GM18873 (cell line): ENCODE results near the gene RCBTB2.

Experiments
- ATAC-seq: cut with Tn5 transposase; IDR thresholded peaks from one replicate; pipeline ENCODE4 v1.9.1; 2021; ENCODE audit warnings: mild to moderate bottlenecking, moderate library complexity, moderate number of reproducible peaks; ENCODE audit not compliant: unreplicated experiment, low FRiP score

RCBTB2 gene

GRCh38 chr13:48532256-48532505 lies 699 bp downstream of the RCBTB2 start:
- ATAC-seq = no peak

GRCh38 chr13:48531416-48532255 lies 1.2 kb downstream of the RCBTB2 start:
- ATAC-seq = no peak

- ATAC-seq = no peak
Observed at GRCh38 chr13:48530833-48531232, 2.0 kb downstream of the RCBTB2 start.

- no peak for ATAC-seq
Observed at GRCh38 chr13:48528720-48529119, 4.2 kb downstream of the RCBTB2 start.

GRCh38 chr13:48527955-48528354 lies 4.9 kb downstream of the RCBTB2 start:
- ATAC-seq = no peak

- ATAC-seq = no peak
Observed at GRCh38 chr13:48526286-48526685, 6.6 kb downstream of the RCBTB2 start.

- no peak for ATAC-seq
Observed at GRCh38 chr13:48518083-48518482, 14.8 kb downstream of the RCBTB2 start.

GRCh38 chr13:48515732-48516131 lies 17.1 kb downstream of the RCBTB2 start:
- no peak for ATAC-seq

- ATAC-seq = no peak
Observed at GRCh38 chr13:48514793-48515192, 18.1 kb downstream of the RCBTB2 start.

- ATAC-seq = no peak
Observed at GRCh38 chr13:48511621-48512230, 21.2 kb downstream of the RCBTB2 start.

- no peak for ATAC-seq
Observed at GRCh38 chr13:48510698-48511097, 22.2 kb downstream of the RCBTB2 start.

- ATAC-seq = no peak
Observed at GRCh38 chr13:48508011-48508410, 24.9 kb downstream of the RCBTB2 start.

GRCh38 chr13:48507021-48507420 lies 25.9 kb downstream of the RCBTB2 start:
- no peak for ATAC-seq

GRCh38 chr13:48506092-48506701 lies 26.7 kb downstream of the RCBTB2 start:
- peak; percentile 20 for ATAC-seq

GRCh38 chr13:48505597-48506091 lies 27.2 kb downstream of the RCBTB2 start:
- ATAC-seq = peak; percentile 54

- ATAC-seq = no peak
Observed at GRCh38 chr13:48505012-48505411, 27.9 kb downstream of the RCBTB2 start.

- ATAC-seq = no peak
Observed at GRCh38 chr13:48504606-48505005, 28.3 kb downstream of the RCBTB2 start.

GRCh38 chr13:48502601-48503319 lies 30.1 kb downstream of the RCBTB2 start:
- no peak for ATAC-seq

GRCh38 chr13:48501705-48502104 lies 31.2 kb downstream of the RCBTB2 start:
- peak; percentile 47 for ATAC-seq

- ATAC-seq = peak; percentile 33
Observed at GRCh38 chr13:48500652-48501197, 32.2 kb downstream of the RCBTB2 start.

GRCh38 chr13:48497669-48498068 lies 35.2 kb downstream of the RCBTB2 start:
- no peak for ATAC-seq
